ENCODE measurements around the gene ZNG1A. TPM values are rescaled to one million over a fixed set of nuclear protein-coding genes. Genes with fewer than 3 reads are reported as not detected.
"Not testable (repeated sequence)": the region's sequence is repeated elsewhere in the genome, so short reads cannot be mapped to it uniquely, and the experiment has no call there.

Gene ZNG1A
- polyA plus RNA-seq, 1 donor from 2014 or later: 92.2 TPM

- H3K9me2 ChIP-seq (ENCODE audit: insufficient read depth, low read length); H3F3A ChIP-seq (ENCODE audit: insufficient read depth, low read length, poor library complexity, severe bottlenecking); H3K4me3 ChIP-seq (ENCODE audit: low read length); H3K9me3 ChIP-seq (ENCODE audit: low read length); H3K4me2 ChIP-seq (ENCODE audit: low read length); H3K27ac ChIP-seq (ENCODE audit: low read length); H3K36me3 ChIP-seq (ENCODE audit: insufficient read depth, low read length); H2AFZ ChIP-seq (ENCODE audit: low read depth, low read length); H3K79me2 ChIP-seq (replicated peaks; ENCODE audit: insufficient read depth, low read length); H3K9ac ChIP-seq (ENCODE audit: low read length); H4K20me1 ChIP-seq (ENCODE audit: insufficient read depth): not testable (repeated sequence)
- H3K27me3 ChIP-seq (ENCODE audit: insufficient read depth, low read depth, low read length): peaks cover 65% of the 10 kb centered on the region
- TF ChIP-seq POLR2AphosphoS5 (IDR thresholded peaks at IDR 0.05): peak; percentile 67
Measured at GRCh38 chr9:112589-113467, 66.0 kb downstream of the ZNG1A start.

- H3K79me2 ChIP-seq (replicated peaks; ENCODE audit: insufficient read depth, low read length); H3K4me3 ChIP-seq (ENCODE audit: low read length); H3K36me3 ChIP-seq (ENCODE audit: insufficient read depth, low read length); H4K20me1 ChIP-seq (ENCODE audit: insufficient read depth); H3K27ac ChIP-seq (ENCODE audit: low read length); H3K9ac ChIP-seq (ENCODE audit: low read length); H3F3A ChIP-seq (ENCODE audit: insufficient read depth, low read length, poor library complexity, severe bottlenecking); H3K9me3 ChIP-seq (ENCODE audit: low read length); H2AFZ ChIP-seq (ENCODE audit: low read depth, low read length); H3K9me2 ChIP-seq (ENCODE audit: insufficient read depth, low read length); H3K4me2 ChIP-seq (ENCODE audit: low read length): not testable (repeated sequence)
- peaks cover 50% of the 10 kb centered on the region for H3K27me3 ChIP-seq (ENCODE audit: insufficient read depth, low read depth, low read length)
Measured at GRCh38 chr9:110672-111071, 68.2 kb downstream of the ZNG1A start.

- not testable (repeated sequence) for H4K20me1 ChIP-seq (ENCODE audit: insufficient read depth); H3F3A ChIP-seq (ENCODE audit: insufficient read depth, low read length, poor library complexity, severe bottlenecking); H3K79me2 ChIP-seq (replicated peaks; ENCODE audit: insufficient read depth, low read length); H3K9me3 ChIP-seq (ENCODE audit: low read length); H3K36me3 ChIP-seq (ENCODE audit: insufficient read depth, low read length); H3K4me3 ChIP-seq (ENCODE audit: low read length); H3K9me2 ChIP-seq (ENCODE audit: insufficient read depth, low read length); H3K4me2 ChIP-seq (ENCODE audit: low read length); H3K9ac ChIP-seq (ENCODE audit: low read length); H3K27ac ChIP-seq (ENCODE audit: low read length); H2AFZ ChIP-seq (ENCODE audit: low read depth, low read length)
- H3K27me3 ChIP-seq (ENCODE audit: insufficient read depth, low read depth, low read length): peaks cover 43% of the 10 kb centered on the region
Measured at GRCh38 chr9:109540-109939, 69.3 kb downstream of the ZNG1A start.

GRCh38 chr9:108742-109495, 69.9 kb downstream of the ZNG1A start:
- peaks cover 37% of the 10 kb centered on the region for H3K27me3 ChIP-seq (ENCODE audit: insufficient read depth, low read depth, low read length)
- not testable (repeated sequence) for H3K36me3 ChIP-seq (ENCODE audit: insufficient read depth, low read length); H2AFZ ChIP-seq (ENCODE audit: low read depth, low read length); H3K4me2 ChIP-seq (ENCODE audit: low read length); H3K4me3 ChIP-seq (ENCODE audit: low read length); H3K9me2 ChIP-seq (ENCODE audit: insufficient read depth, low read length); H3K9ac ChIP-seq (ENCODE audit: low read length); H3K27ac ChIP-seq (ENCODE audit: low read length); H4K20me1 ChIP-seq (ENCODE audit: insufficient read depth); H3K9me3 ChIP-seq (ENCODE audit: low read length); H3K79me2 ChIP-seq (replicated peaks; ENCODE audit: insufficient read depth, low read length); H3F3A ChIP-seq (ENCODE audit: insufficient read depth, low read length, poor library complexity, severe bottlenecking)

- H3K27ac ChIP-seq (ENCODE audit: low read length); H3K4me2 ChIP-seq (ENCODE audit: low read length); H3K36me3 ChIP-seq (ENCODE audit: insufficient read depth, low read length); H4K20me1 ChIP-seq (ENCODE audit: insufficient read depth); H3K9me2 ChIP-seq (ENCODE audit: insufficient read depth, low read length); H3K4me3 ChIP-seq (ENCODE audit: low read length); H3F3A ChIP-seq (ENCODE audit: insufficient read depth, low read length, poor library complexity, severe bottlenecking); H3K9me3 ChIP-seq (ENCODE audit: low read length); H3K79me2 ChIP-seq (replicated peaks; ENCODE audit: insufficient read depth, low read length); H2AFZ ChIP-seq (ENCODE audit: low read depth, low read length); H3K9ac ChIP-seq (ENCODE audit: low read length): not testable (repeated sequence)
- H3K27me3 ChIP-seq (ENCODE audit: insufficient read depth, low read depth, low read length): peaks cover 19% of the 10 kb centered on the region
Measured at GRCh38 chr9:105991-106390, 72.9 kb downstream of the ZNG1A start.

- H3K27me3 ChIP-seq (ENCODE audit: insufficient read depth, low read depth, low read length); H3K36me3 ChIP-seq (ENCODE audit: insufficient read depth, low read length); H4K20me1 ChIP-seq (ENCODE audit: insufficient read depth); H3K9me3 ChIP-seq (ENCODE audit: low read length); H3K27ac ChIP-seq (ENCODE audit: low read length); H3F3A ChIP-seq (ENCODE audit: insufficient read depth, low read length, poor library complexity, severe bottlenecking); H3K9me2 ChIP-seq (ENCODE audit: insufficient read depth, low read length); H3K4me2 ChIP-seq (ENCODE audit: low read length); H3K4me3 ChIP-seq (ENCODE audit: low read length); H2AFZ ChIP-seq (ENCODE audit: low read depth, low read length); H3K79me2 ChIP-seq (replicated peaks; ENCODE audit: insufficient read depth, low read length); H3K9ac ChIP-seq (ENCODE audit: low read length): not testable (repeated sequence)
Measured at GRCh38 chr9:100430-100829, 78.4 kb downstream of the ZNG1A start.

GRCh38 chr9:99867-100266, 79.0 kb downstream of the ZNG1A start:
- not testable (repeated sequence) for H3K27ac ChIP-seq (ENCODE audit: low read length); H3F3A ChIP-seq (ENCODE audit: insufficient read depth, low read length, poor library complexity, severe bottlenecking); H3K4me2 ChIP-seq (ENCODE audit: low read length); H4K20me1 ChIP-seq (ENCODE audit: insufficient read depth); H3K79me2 ChIP-seq (replicated peaks; ENCODE audit: insufficient read depth, low read length); H3K9me3 ChIP-seq (ENCODE audit: low read length); H3K9me2 ChIP-seq (ENCODE audit: insufficient read depth, low read length); H2AFZ ChIP-seq (ENCODE audit: low read depth, low read length); H3K9ac ChIP-seq (ENCODE audit: low read length); H3K36me3 ChIP-seq (ENCODE audit: insufficient read depth, low read length); H3K4me3 ChIP-seq (ENCODE audit: low read length); H3K27me3 ChIP-seq (ENCODE audit: insufficient read depth, low read depth, low read length)

GRCh38 chr9:98775-99174, 80.1 kb downstream of the ZNG1A start:
- H3K4me3 ChIP-seq (ENCODE audit: low read length); H3F3A ChIP-seq (ENCODE audit: insufficient read depth, low read length, poor library complexity, severe bottlenecking): not testable (repeated sequence)

More at GRCh38 chr9:98775-99174, 80.1 kb downstream of the ZNG1A start:
- H3K9ac ChIP-seq (ENCODE audit: low read length); H3K27ac ChIP-seq (ENCODE audit: low read length); H3K79me2 ChIP-seq (replicated peaks; ENCODE audit: insufficient read depth, low read length); H3K4me2 ChIP-seq (ENCODE audit: low read length); H4K20me1 ChIP-seq (ENCODE audit: insufficient read depth); H3K36me3 ChIP-seq (ENCODE audit: insufficient read depth, low read length); H3K9me3 ChIP-seq (ENCODE audit: low read length); H2AFZ ChIP-seq (ENCODE audit: low read depth, low read length); H3K9me2 ChIP-seq (ENCODE audit: insufficient read depth, low read length); H3K27me3 ChIP-seq (ENCODE audit: insufficient read depth, low read depth, low read length): not testable (repeated sequence)

All from neural cell (in vitro differentiated cells).